A673 (cell line): ENCODE data around the gene INHBA.

Source experiments
- CTCF ChIP-seq: fragments of 300-800, 200-600 bp; sonication (generic); conservative IDR thresholded peaks from 2 replicates; pipeline ENCODE4 v1.5.1; 2017; ENCODE audit warnings: low read depth, mild to moderate bottlenecking, antibody characterized with exemption, low read length, moderate library complexity, mixed read lengths
- EZH2 ChIP-seq: fragments of 200-600 bp; sonication (generic); IDR thresholded peaks from 2 replicates; pipeline ENCODE4 v1.6.1; 2017; ENCODE audit warnings: borderline replicate concordance, low read depth, mild to moderate bottlenecking, mixed read lengths, antibody characterized with exemption, low read length; ENCODE audit not compliant: poor library complexity, severe bottlenecking

DNA sequence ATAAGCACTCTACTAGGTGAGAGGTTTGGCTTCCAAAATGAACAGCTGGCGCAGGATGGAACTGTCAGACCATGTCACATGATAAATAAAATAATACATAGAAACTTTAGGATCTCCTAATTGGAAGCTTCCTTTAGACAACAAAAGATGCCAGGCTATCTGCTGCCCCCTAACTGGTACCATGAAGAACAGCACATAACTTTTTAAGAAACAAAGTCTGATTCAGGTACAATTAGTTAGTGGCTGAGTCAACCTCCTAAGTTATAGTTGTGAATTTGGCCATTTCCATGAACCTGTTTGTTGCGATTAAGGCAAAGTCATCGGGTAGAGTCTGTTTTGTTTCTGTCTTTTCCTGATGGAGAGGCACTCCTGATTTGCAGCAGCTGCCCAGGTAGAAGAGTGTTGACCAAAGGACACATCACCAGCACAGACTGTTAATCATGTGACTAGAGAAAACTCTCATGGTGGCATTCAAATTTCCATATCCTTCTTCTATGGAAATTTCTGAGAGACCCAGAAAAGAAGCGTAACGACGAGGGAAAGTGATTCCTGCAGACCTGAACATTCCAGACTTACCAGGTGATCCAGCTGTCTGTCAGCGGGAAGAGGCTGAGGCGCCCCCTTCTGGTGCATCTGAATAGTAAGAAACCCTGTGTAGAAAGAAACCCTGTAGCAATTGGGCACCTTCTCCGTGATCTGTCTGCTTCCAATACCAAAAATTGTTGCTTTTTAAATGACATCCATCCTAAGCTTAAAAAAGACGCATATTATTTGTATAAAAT lies 8.6 kb upstream of the INHBA start:
- TF ChIP-seq CTCF (peak; percentile 69), EZH2 (no peak)
